Upper lobe of left lung (tissue), 6 donors: Measurements from ENCODE around the gene SUGP1. TPM values are rescaled to one million over a fixed set of nuclear protein-coding genes. Genes with fewer than 3 reads are reported as not detected.
A peak's percentile ranks its signal among the peaks of the same experiment; 100 is the strongest.

Source experiments
- ATAC-seq, 2 donors: fragments of 200-7000 bp; cut with Tn5 transposase; one replicate each; pipeline ENCODE4 v1.9.1; 2022; ENCODE audit warnings: mild to moderate bottlenecking in 2 of 2, moderate library complexity in 2 of 2; ENCODE audit not compliant: low FRiP score in 2 of 2
- DNase-seq, 2 donors: peaks; one replicate each; pipeline ENCODE4 v3.0.0-alpha.2; 2019 to 2020
- H3K27ac ChIP-seq, 4 donors: fragments of 200-600 bp; sonication (generic); one replicate each; pipeline ENCODE4 v1.5.1; 2016 to 2019
- H3K27me3 ChIP-seq, 4 donors: fragments of 200-600 bp; sonication (generic); one replicate each; pipeline ENCODE4 v1.5.1; 2017 to 2019
- H3K36me3 ChIP-seq, 4 donors: fragments of 200-600 bp; sonication (generic); one replicate each; pipeline ENCODE4 v1.5.1; 2016 to 2019
- H3K4me1 ChIP-seq, 4 donors: fragments of 200-600 bp; sonication (generic); one replicate each; pipeline ENCODE4 v1.5.1; 2018 to 2019
- H3K4me3 ChIP-seq, 4 donors: fragments of 200-600 bp; sonication (generic); one replicate each; pipeline ENCODE4 v1.5.1; 2017 to 2019; ENCODE audit warnings: mild to moderate bottlenecking in 2 of 4, moderate library complexity in 1 of 4
- H3K9me3 ChIP-seq, 4 donors: fragments of 200-600 bp; sonication (generic); one replicate each; pipeline ENCODE4 v1.5.1; 2018 to 2019
- EP300 ChIP-seq, 4 donors: sonication (generic); formaldehyde crosslinking; IDR thresholded peaks; one replicate each; pipeline ENCODE4 v1.5.1; 2017; ENCODE audit warnings: antibody characterized with exemption in 4 of 4, control low read depth in 2 of 4
- POLR2A ChIP-seq, 4 donors: fragments of 450-650 bp; IDR thresholded peaks; one replicate each; pipeline ENCODE4 v1.5.1; 2016 to 2017; ENCODE audit warnings: antibody characterized with exemption in 4 of 4, mild to moderate bottlenecking in 2 of 4
- POLR2AphosphoS5 ChIP-seq, 2 donors: sonication (generic); formaldehyde crosslinking; IDR thresholded peaks; one replicate each; pipeline ENCODE4 v1.5.1; 2017; ENCODE audit warnings: antibody characterized with exemption in 2 of 2
- WGBS, 2 donors: methylation state at CpG; one replicate each; pipeline ENCODE4 v1.1.5; 2017 to 2018; 5-methylcytosine and 5-hydroxymethylcytosine counted together
- total RNA-seq, 6 donors: library from RNA; depleted of rRNA in 4 of 6; stranded (reverse); fragments of >200 nt in 4 of 6; gene quantifications; one replicate each; pipeline versions ENCODE4 v1.1.0 to v1.2.1, GENCODE V29; 2016 to 2021
- TF ChIP-seq, protein P1 (sequence below), 6 experiments: fragments of 450-650 bp in 4 of 6; fragments of 200-600 bp in 2 of 6; sonication (generic) in 2 of 6; IDR thresholded peaks; one replicate each; pipeline ENCODE4 v1.5.1; 2016 to 2019; ENCODE audit warnings: antibody characterized with exemption in 6 of 6
- donor health status: DM: no; HTN: no; CAD: no; lungs with moderate emphysema.
- donor health status: DM: no; HTN: yes; CAD: no; lungs with severe emphysema.

The SUGP1 gene
- total RNA-seq, 6 donors from 2014 or later: 22.6 to 62.9 (median 42.6) TPM

DNA sequence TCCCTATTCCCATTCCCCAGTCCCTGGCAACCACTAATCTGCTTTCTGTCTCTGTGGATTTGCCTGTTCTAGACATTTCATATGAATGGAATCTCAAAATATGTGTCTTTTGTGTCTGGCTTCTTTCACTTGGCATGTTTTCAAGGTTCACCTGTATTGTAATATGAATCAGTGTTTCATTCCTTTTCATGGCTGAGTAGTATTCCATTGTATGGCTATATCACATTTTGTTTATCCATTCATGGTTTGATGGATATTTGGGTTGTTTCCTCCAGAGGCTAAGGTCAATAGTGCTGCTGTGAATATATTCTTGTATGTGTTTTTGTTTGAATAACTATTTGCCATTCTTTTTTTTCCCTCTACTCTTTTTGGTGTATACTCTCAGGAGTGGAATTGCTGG lies 84.1 kb downstream of the SUGP1 start:
- no peak for ATAC-seq
- Histone ChIP-seq H3K36me3 (no peaks in the 10 kb centered on the region), H3K4me1 (no peaks in the 10 kb centered on the region), H3K9me3 (peaks cover 13 to 26% (median 22%) of the 10 kb centered on the region in 4 donors), H3K4me3 (no peak overlapping the region), H3K27ac (no peak overlapping the region), H3K27me3 (no peaks in the 10 kb centered on the region)
- TF ChIP-seq POLR2AphosphoS5 (IDR thresholded peaks at IDR 0.05) (no peak), POLR2A (IDR thresholded peaks at IDR 0.05) (no peak), EP300 (IDR thresholded peaks at IDR 0.05) (no peak)
- TF ChIP-seq, protein P1, sequence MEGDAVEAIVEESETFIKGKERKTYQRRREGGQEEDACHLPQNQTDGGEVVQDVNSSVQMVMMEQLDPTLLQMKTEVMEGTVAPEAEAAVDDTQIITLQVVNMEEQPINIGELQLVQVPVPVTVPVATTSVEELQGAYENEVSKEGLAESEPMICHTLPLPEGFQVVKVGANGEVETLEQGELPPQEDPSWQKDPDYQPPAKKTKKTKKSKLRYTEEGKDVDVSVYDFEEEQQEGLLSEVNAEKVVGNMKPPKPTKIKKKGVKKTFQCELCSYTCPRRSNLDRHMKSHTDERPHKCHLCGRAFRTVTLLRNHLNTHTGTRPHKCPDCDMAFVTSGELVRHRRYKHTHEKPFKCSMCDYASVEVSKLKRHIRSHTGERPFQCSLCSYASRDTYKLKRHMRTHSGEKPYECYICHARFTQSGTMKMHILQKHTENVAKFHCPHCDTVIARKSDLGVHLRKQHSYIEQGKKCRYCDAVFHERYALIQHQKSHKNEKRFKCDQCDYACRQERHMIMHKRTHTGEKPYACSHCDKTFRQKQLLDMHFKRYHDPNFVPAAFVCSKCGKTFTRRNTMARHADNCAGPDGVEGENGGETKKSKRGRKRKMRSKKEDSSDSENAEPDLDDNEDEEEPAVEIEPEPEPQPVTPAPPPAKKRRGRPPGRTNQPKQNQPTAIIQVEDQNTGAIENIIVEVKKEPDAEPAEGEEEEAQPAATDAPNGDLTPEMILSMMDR (IDR thresholded peaks at IDR 0.05): no peak
- DNase-seq: no peak

DNA sequence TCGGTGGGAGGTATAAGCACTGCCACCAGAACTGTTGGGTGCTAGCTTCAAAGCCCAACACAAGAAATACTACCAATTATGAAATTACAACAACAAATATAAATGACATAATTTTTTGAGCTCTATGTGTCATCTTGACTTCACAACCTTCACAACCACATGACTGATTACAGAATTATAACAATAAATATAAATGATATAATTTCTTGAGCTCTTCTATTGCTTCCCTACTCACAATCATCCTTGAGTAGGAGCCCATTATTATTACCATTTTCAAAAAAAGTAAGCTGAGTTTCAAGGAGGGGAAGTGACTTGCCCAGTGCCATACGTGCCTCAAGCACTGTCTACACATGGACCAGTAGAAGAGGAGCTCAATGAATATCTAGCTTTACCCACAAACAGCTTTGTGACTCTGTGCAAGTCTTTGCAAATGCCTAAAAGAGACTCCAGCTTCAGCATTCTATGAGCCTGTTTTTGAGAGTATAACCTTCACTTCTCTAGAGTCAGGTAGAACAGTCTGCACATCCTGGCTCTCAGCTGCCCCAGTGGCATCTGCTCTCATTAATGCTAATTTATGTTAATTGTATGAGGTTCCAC lies 86.0 kb downstream of the SUGP1 start:
- H3K27me3 ChIP-seq: no peaks in the 10 kb centered on the region
- H3K4me1 ChIP-seq: no peaks in the 10 kb centered on the region
- TF ChIP-seq POLR2AphosphoS5 (IDR thresholded peaks at IDR 0.05) (no peak), EP300 (IDR thresholded peaks at IDR 0.05) (no peak), POLR2A (IDR thresholded peaks at IDR 0.05) (no peak)
- TF ChIP-seq, protein P1 (IDR thresholded peaks at IDR 0.05): no peak
- DNase-seq (no peak), ATAC-seq (no peak)
- H3K27ac ChIP-seq: no peak overlapping the region
- H3K36me3 ChIP-seq: no peaks in the 10 kb centered on the region
- H3K9me3 ChIP-seq: peaks cover 13 to 26% (median 22%) of the 10 kb centered on the region in 4 donors
- 75 to 89% methylated on average over 2 of the region's 2 CpGs for WGBS, 2 donors
- no peak overlapping the region for H3K4me3 ChIP-seq

DNA sequence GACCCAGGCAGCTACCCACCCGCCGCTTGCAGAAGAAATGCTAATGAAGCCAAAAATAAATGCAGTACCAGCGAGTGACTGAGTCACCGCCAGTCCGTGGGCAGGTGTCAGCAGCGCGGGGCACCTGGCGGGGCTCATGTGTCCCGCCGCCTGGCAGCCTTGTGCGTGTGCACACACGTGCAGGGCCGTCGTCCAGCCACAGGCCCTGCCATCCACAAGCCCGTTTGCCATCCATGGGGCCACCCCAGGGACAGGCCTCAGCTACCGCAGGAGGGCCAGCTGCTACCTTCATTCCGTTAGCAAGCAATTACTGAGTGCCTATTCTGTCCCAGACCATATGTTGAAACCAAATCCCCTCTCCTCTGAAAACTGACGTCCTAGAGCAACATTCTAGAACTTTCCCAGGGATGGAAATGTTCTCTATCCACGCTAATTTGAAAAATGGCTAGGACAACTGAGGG lies 88.0 kb downstream of the SUGP1 start:
- ATAC-seq: no peak
- TF ChIP-seq EP300 (IDR thresholded peaks at IDR 0.05) (no peak), POLR2A (IDR thresholded peaks at IDR 0.05) (no peak), POLR2AphosphoS5 (IDR thresholded peaks at IDR 0.05) (no peak)
- TF ChIP-seq, protein P1 (IDR thresholded peaks at IDR 0.05): no peak
- WGBS, 2 donors: 69 to 84% methylated on average over 2 to 13 of the region's 19 CpGs

DNA sequence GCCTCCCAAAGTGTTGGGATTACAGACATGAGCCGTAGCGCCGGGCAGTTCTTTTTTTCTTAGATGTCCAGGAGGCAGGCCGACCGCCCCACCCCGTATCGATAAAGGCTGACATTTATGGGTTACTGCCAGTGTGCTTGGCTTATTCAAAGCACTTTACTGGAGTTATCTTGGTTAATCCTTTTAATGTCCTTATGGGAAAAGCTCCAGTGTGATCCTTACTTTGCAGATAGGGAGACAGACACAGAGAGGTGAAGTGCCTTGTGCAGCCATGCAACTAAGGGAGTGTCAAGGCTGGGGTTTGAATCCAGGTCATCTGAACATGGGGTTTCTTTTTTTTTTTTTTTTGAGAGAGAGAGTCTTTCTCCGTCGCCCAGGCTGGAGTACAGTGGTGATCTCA lies 89.3 kb downstream of the SUGP1 start:
- no peak for ATAC-seq
- Histone ChIP-seq H3K4me3 (no peak overlapping the region), H3K27ac (no peak overlapping the region), H3K4me1 (no peaks in the 10 kb centered on the region), H3K9me3 (peaks cover 13 to 26% (median 20%) of the 10 kb centered on the region in 4 donors), H3K27me3 (no peaks in the 10 kb centered on the region), H3K36me3 (no peaks in the 10 kb centered on the region)
- no peak for TF ChIP-seq EP300 (IDR thresholded peaks at IDR 0.05)
- TF ChIP-seq POLR2AphosphoS5 (IDR thresholded peaks at IDR 0.05): no peak
- TF ChIP-seq, protein P1 (IDR thresholded peaks at IDR 0.05): no peak
- no peak for TF ChIP-seq POLR2A (IDR thresholded peaks at IDR 0.05)
- DNase-seq: no peak
- WGBS, 2 donors: 87 to 90% methylated on average over 3 to 9 of the region's 9 CpGs

More for the DNA sequence above, 88.0 kb downstream of the SUGP1 start:
- Histone ChIP-seq H3K4me1 (no peaks in the 10 kb centered on the region), H3K36me3 (no peaks in the 10 kb centered on the region), H3K27me3 (no peaks in the 10 kb centered on the region), H3K9me3 (peaks cover 13 to 26% (median 22%) of the 10 kb centered on the region in 4 donors), H3K27ac (no peak overlapping the region), H3K4me3 (no peak overlapping the region)
- peak in 1 of 2 donors; percentile 70 for DNase-seq

DNA sequence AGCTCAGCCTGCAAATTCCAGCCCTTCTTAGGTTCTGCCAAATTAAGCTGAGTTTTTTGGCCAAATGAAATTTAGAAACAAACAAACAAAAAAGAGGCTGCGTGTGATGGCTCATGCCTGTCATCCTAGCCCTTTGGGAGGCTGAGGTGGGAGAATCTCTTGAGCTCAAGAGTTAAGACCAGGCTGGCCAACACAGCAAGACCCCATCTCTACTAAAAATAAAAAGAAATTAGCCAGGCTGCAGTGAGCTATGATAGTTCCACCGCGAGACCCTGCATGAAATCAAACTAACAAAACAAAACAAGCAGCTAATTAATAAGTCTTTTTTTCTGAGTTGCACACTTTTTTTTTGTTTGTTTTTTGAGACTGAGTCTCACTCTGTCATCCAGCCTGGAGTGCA lies 90.6 kb downstream of the SUGP1 start:
- H3K9me3 ChIP-seq: peaks cover 9 to 15% (median 11%) of the 10 kb centered on the region in 4 donors
- H3K4me1 ChIP-seq: peaks cover 0 to 10% (median 7%) of the 10 kb centered on the region in 4 donors
- peaks cover 0 to 7% (median under 1%) of the 10 kb centered on the region in 4 donors for H3K27me3 ChIP-seq
- H3K36me3 ChIP-seq: no peaks in the 10 kb centered on the region
- 78 to 91% methylated on average over 3 of the region's 3 CpGs for WGBS, 2 donors
- H3K4me3 ChIP-seq: no peak overlapping the region
- TF ChIP-seq POLR2AphosphoS5 (IDR thresholded peaks at IDR 0.05): no peak
- TF ChIP-seq, protein P1 (IDR thresholded peaks at IDR 0.05): no peak
- TF ChIP-seq EP300 (IDR thresholded peaks at IDR 0.05): no peak
- TF ChIP-seq POLR2A (IDR thresholded peaks at IDR 0.05): no peak
- no peak for DNase-seq
- H3K27ac ChIP-seq: no peak overlapping the region
- ATAC-seq: no peak
